H1 (cell line): ENCODE results near the gene GCLC. TPM values are rescaled to one million over a fixed set of nuclear protein-coding genes. Genes with fewer than 3 reads are reported as not detected.

Experiments used
- EP300 ChIP-seq, 2 experiments: IDR thresholded peaks; 1 replicate in 1 of 2; 2 replicates in 1 of 2; pipeline ENCODE4 v1.6.1; 2011 to 2012; ENCODE audit warnings: low read depth in 2 of 2, low read length in 2 of 2, mild to moderate bottlenecking in 2 of 2, borderline replicate concordance in 1 of 2, inconsistent platforms in 1 of 2, moderate library complexity in 1 of 2
- JUN ChIP-seq: IDR thresholded peaks from 2 replicates; pipeline ENCODE4 v1.6.1; 2011; ENCODE audit warnings: low read depth, mild to moderate bottlenecking, improper control_type of control experiment, low read length
- RXRA ChIP-seq: IDR thresholded peaks from 2 replicates; pipeline ENCODE4 v1.6.1; 2011; ENCODE audit warnings: low read depth, mild to moderate bottlenecking, low read length, moderate library complexity; ENCODE audit not compliant: insufficient read depth
- polyA plus RNA-seq, 7 experiments: library from polyadenylated mRNA; depleted of rRNA in 3 of 7; stranded (reverse) in 5 of 7; unstranded in 2 of 7; fragments of >200 nt in 5 of 7; fragments of 200-250 nt in 2 of 7; gene quantifications; 1 replicate in 5 of 7; 2 replicates in 1 of 7; 4 replicates in 1 of 7; pipeline versions ENCODE4 v1.2.1 to v1.2.3, GENCODE V29; 2011 to 2013; ENCODE audit warnings: missing spikeins in 2 of 7, mixed read lengths in 2 of 7
- total RNA-seq: library from RNA; stranded (reverse); fragmentation: NEBNext Ultra II Directional; extraction: Animal tissue kit (Norgen Biotek cat#: 25700); gene quantifications from 2 replicates; pipeline ENCODE4 v1.2.1, GENCODE V29; 2021

GCLC gene
- total and polyA plus RNA-seq, 2 of the 8 experiments (the other 6 are each of a cell fraction or from before 2014, with no cell fraction given): 15.8 to 54.0 TPM

- no peak for TF ChIP-seq EP300 (IDR thresholded peaks at IDR 0.05; ENCODE audit: borderline replicate concordance in 1 of 2, low read depth in 2 of 2, low read length in 2 of 2)
- TF ChIP-seq RXRA: no peak
- no peak for TF ChIP-seq JUN
Measured at GRCh38 chr6:53497905-53498304, 47.0 kb downstream of the GCLC start (continued).
